Stromal cell of bone marrow (primary cell): ENCODE measurements around the gene PRSS53.

ENCODE experiments used
- DNase-seq: peaks from one replicate; pipeline ENCODE4 v3.0.0-alpha.2; 2012; ENCODE audit warnings: low read depth

Gene PRSS53

GRCh38 chr16:31077592-31078396 is 10.9 kb downstream of the PRSS53 start:
- DNase-seq, result no peak

GRCh38 chr16:31077024-31077423 is 11.7 kb downstream of the PRSS53 start:
- DNase-seq, result no peak

DNA sequence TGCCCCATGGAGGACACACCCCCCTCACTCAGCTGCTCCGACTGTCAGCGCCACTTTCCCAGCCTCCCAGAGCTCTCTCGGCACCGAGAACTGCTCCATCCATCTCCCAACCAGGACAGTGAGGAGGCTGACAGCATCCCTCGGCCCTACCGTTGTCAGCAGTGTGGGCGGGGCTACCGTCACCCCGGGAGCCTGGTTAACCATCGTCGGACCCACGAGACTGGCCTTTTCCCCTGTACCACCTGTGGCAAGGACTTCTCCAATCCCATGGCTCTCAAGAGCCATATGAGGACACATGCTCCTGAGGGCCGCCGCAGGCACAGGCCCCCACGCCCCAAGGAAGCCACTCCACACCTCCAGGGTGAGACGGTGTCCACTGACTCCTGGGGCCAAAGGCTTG is 12.4 kb downstream of the PRSS53 start:
- no peak for DNase-seq

GRCh38 chr16:31074814-31075183 is 13.9 kb downstream of the PRSS53 start:
- no peak for DNase-seq

- DNase-seq, result peak; percentile 98
These were observed 14.6 kb downstream of the PRSS53 start, which contains the start of the genes ZNF646 and ZNF668 for GRCh38 chr16:31073970-31074813. TSS of gene ZNF646 (plus strand) at chr16:31074422. CDS start at chr16:31076325, 1,903 bp downstream. TSS of gene ZNF668 (minus strand) at chr16:31074240. CDS start at chr16:31064459, 9,781 bp downstream.

DNA sequence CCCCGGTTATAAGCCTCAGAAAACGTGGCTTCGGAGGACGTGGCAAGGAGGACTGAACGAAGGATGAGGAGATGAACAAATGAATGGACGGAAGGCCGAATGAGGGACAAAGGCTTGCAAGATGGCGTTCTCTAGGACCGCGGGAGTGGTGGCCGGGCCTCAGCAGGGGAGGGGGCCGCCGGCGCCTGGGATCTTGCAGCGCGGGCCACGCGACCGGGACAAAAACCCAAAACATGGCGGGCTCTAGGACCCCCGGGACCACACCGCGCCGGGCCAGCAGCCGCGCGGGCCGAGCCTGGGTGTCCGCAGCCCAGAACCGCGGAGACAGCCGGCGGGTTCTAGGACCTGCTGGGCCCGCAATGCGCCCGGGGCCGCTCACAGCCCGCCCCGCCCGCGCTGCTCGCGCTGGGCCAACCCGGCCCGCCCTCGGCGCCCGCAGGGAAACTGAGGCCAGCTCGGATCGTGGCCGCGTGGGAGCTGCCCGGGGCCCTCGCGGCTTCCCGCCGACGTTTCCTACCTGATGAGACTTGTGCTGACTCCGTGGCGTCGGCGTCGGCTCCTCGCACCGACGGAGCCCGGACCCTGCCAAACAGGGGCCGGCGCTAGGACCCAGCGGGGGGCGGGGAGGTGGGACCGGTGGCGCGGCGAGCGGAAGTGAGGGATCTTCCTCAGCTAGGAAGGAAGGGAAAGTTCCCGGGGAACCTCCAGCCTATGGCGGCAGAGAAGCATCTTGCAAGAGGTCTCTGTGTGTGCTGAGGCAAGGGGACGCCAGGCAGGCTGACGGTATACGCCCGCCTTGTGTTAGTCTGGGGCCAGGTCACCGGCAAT is 15.4 kb downstream of the PRSS53 start:
- peak; percentile 81 for DNase-seq

DNA sequence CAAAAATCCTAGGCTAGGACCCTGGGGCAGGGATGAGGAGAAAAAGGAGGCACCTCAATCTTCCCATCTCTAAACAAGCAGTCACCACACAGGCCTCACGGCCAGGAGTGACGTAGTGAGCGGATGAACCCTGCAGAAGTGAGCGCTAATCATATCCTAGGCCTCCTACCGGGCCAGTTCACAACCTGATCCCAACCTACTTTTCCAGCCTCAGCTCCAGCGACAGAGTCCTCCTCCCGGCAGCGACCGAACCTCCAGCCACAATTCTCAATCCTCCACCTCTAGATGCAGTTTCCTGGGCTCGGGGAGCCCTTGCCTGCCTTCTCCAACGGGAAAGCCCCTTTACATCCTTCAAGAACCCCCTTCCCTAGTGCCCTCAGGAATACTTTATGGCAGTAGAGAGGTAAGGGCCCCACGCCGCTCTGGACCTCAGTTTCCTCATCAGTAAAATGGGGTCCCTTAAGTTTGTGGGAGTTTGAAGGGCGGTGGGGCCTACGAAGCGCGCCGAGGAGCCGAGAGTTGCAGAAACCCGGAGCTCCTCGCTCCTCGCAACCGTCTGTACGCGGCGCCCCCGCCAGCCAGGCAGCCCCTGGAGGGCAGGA is 16.1 kb downstream of the PRSS53 start:
- peak; percentile 19 for DNase-seq

- DNase-seq, result peak; percentile 86
These were observed 16.9 kb downstream of the PRSS53 start for GRCh38 chr16:31071861-31072260.

- no peak for DNase-seq
These were observed 21.4 kb downstream of the PRSS53 start for GRCh38 chr16:31067342-31067741.

- peak; percentile 97 for DNase-seq
These were observed 23.8 kb downstream of the PRSS53 start for GRCh38 chr16:31064882-31065461.

- DNase-seq, result no peak
These were observed 24.7 kb downstream of the PRSS53 start for GRCh38 chr16:31063843-31064611.

GRCh38 chr16:31063495-31063842 is 25.3 kb downstream of the PRSS53 start:
- DNase-seq, result no peak

DNA sequence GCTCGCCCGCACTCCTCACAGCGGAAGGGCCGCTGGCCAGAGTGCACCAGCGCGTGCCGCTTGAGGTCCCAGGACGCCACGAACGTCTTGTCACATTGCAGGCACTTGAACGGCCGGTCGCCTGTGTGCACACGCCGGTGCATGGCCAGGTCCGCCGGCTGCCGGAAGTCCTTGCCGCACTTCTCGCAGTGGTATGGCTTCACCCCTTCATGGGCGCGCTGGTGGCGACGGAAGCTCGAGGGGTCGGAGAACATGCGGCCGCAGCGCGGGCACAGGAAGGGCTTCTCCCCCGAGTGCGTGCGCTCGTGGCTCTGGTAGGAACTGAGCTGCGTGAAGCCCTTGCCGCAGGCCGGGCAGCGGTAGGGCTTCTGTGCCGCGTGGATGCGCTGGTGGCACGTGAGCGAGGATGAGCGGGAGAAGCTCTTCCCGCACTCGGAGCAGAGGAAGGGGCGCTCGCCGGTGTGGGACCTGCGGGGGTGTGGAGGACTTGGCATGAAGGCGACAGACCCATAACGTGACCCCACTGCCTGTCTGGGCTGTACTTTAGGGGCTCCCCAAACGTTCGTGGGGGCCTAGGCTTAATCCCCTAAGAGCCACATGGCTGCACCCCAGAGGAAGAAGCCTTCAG is 26.8 kb downstream of the PRSS53 start:
- no peak for DNase-seq

GRCh38 chr16:31061126-31061812 is 27.5 kb downstream of the PRSS53 start:
- no peak for DNase-seq

- no peak for DNase-seq
These were observed 33.1 kb downstream of the PRSS53 start for GRCh38 chr16:31055613-31056012.

GRCh38 chr16:31052114-31052513 is 36.6 kb downstream of the PRSS53 start:
- DNase-seq, result peak; percentile 97

DNA sequence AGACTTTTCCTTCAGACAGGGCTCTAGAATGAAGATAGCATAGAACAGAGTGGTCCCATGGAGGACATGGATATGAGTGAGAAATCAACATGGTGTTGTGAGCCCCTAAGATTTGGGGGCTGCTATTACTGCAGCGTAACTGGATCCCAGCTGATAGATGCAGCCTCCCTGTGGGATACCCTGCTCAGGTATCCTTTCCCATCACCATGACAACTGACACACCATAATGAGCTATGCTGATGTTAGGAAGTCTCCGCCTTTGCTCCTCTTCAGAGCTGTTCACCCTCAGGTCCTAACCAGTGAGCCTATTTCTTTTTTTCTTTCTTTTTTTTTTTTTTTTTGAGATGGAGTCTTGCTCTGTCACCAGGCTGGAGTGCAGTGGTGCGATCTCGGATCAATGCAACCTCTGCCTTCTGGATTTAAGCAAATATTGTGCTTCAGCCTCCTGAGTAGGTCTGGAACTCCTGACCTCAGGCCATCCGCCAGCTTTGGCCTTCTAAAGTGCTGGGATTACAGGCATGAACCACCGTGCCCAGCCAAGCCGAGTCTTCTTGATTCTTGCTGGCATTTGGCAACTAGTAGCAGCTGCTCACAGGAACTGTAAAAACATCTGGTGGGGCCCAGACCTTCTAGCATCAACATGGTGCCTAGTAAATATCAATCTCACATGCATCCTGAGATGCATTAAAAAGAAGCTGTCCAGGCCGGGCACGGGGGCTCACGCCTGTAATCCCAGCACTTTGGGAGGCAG is 38.3 kb downstream of the PRSS53 start:
- DNase-seq, result no peak

- no peak for DNase-seq
These were observed 44.8 kb downstream of the PRSS53 start for GRCh38 chr16:31043898-31044481.
